Measurements from ENCODE around the gene FIG4. TPM values are rescaled to one million over a fixed set of nuclear protein-coding genes. Genes with fewer than 3 reads are reported as not detected.

Gene FIG4
- total RNA-seq, 1 donor from 2014 or later, result 15.6 TPM

GRCh38 chr6:109662192-109662591, 28.9 kb upstream of the FIG4 start:
- no peaks in the 10 kb centered on the region for H3K36me3 ChIP-seq (ENCODE audit: control insufficient read depth, insufficient read depth, low read length)
- no peak overlapping the region for H3K4me3 ChIP-seq (ENCODE audit: low read depth, low read length)
- H3K27me3 ChIP-seq (ENCODE audit: control insufficient read depth, insufficient read depth, low read length), result no peaks in the 10 kb centered on the region
- TF ChIP-seq CTCF (IDR thresholded peaks at IDR 0.05; ENCODE audit: insufficient read depth, low read length, poor library complexity, severe bottlenecking), result no peak
- DNase-seq (ENCODE audit: low read depth), result no peak

- H3K4me3 ChIP-seq (ENCODE audit: low read depth, low read length), result no peak overlapping the region
- DNase-seq (ENCODE audit: low read depth), result no peak
- no peak for TF ChIP-seq CTCF (IDR thresholded peaks at IDR 0.05; ENCODE audit: insufficient read depth, low read length, poor library complexity, severe bottlenecking)
- no peaks in the 10 kb centered on the region for H3K27me3 ChIP-seq (ENCODE audit: control insufficient read depth, insufficient read depth, low read length)
- no peaks in the 10 kb centered on the region for H3K36me3 ChIP-seq (ENCODE audit: control insufficient read depth, insufficient read depth, low read length)
Measured at GRCh38 chr6:109669811-109670210, 21.3 kb upstream of the FIG4 start.

- Histone ChIP-seq H3K4me3 (ENCODE audit: low read depth, low read length) (no peak overlapping the region), H3K36me3 (ENCODE audit: control insufficient read depth, insufficient read depth, low read length) (no peaks in the 10 kb centered on the region), H3K27me3 (ENCODE audit: control insufficient read depth, insufficient read depth, low read length) (no peaks in the 10 kb centered on the region)
- no peak for TF ChIP-seq CTCF (IDR thresholded peaks at IDR 0.05; ENCODE audit: insufficient read depth, low read length, poor library complexity, severe bottlenecking)
- no peak for DNase-seq (ENCODE audit: low read depth)
Measured at GRCh38 chr6:109671733-109672132, 19.4 kb upstream of the FIG4 start.

- H3K36me3 ChIP-seq (ENCODE audit: control insufficient read depth, insufficient read depth, low read length), result no peaks in the 10 kb centered on the region
- DNase-seq (ENCODE audit: low read depth), result no peak
- H3K4me3 ChIP-seq (ENCODE audit: low read depth, low read length), result no peak overlapping the region
- no peak for TF ChIP-seq CTCF (IDR thresholded peaks at IDR 0.05; ENCODE audit: insufficient read depth, low read length, poor library complexity, severe bottlenecking)
- H3K27me3 ChIP-seq (ENCODE audit: control insufficient read depth, insufficient read depth, low read length), result no peaks in the 10 kb centered on the region
Measured at GRCh38 chr6:109672175-109672574, 18.9 kb upstream of the FIG4 start.

GRCh38 chr6:109672839-109673238, 18.3 kb upstream of the FIG4 start:
- Histone ChIP-seq H3K4me3 (ENCODE audit: low read depth, low read length) (no peak overlapping the region), H3K27me3 (ENCODE audit: control insufficient read depth, insufficient read depth, low read length) (no peaks in the 10 kb centered on the region), H3K36me3 (ENCODE audit: control insufficient read depth, insufficient read depth, low read length) (no peaks in the 10 kb centered on the region)
- DNase-seq (ENCODE audit: low read depth), result no peak
- TF ChIP-seq CTCF (IDR thresholded peaks at IDR 0.05; ENCODE audit: insufficient read depth, low read length, poor library complexity, severe bottlenecking), result no peak

GRCh38 chr6:109676724-109677123, 14.4 kb upstream of the FIG4 start:
- DNase-seq (ENCODE audit: low read depth), result no peak
- Histone ChIP-seq H3K4me3 (ENCODE audit: low read depth, low read length) (no peak overlapping the region), H3K27me3 (ENCODE audit: control insufficient read depth, insufficient read depth, low read length) (no peaks in the 10 kb centered on the region), H3K36me3 (ENCODE audit: control insufficient read depth, insufficient read depth, low read length) (no peaks in the 10 kb centered on the region)
- TF ChIP-seq CTCF (IDR thresholded peaks at IDR 0.05; ENCODE audit: insufficient read depth, low read length, poor library complexity, severe bottlenecking), result no peak

Measured in kidney epithelial cell (primary cell).